OCI-LY3 (cell line): ENCODE data around the gene POLN.

Experiments used
- EZH2phosphoT487 ChIP-seq: fragments of 200-600 bp; shearing (Covaris generic); IDR thresholded peaks from 2 replicates; pipeline ENCODE4 v1.6.1; 2018; ENCODE audit warnings: antibody characterized with exemption, mixed run types, low read depth
- TF ChIP-seq, protein P1 (sequence below): fragments of 200-600, 300-600 bp; sonication (generic); IDR thresholded peaks from 2 replicates; pipeline ENCODE4 v1.5.1; 2014; ENCODE audit warnings: antibody characterized with exemption, low read length, low read depth

DNA sequence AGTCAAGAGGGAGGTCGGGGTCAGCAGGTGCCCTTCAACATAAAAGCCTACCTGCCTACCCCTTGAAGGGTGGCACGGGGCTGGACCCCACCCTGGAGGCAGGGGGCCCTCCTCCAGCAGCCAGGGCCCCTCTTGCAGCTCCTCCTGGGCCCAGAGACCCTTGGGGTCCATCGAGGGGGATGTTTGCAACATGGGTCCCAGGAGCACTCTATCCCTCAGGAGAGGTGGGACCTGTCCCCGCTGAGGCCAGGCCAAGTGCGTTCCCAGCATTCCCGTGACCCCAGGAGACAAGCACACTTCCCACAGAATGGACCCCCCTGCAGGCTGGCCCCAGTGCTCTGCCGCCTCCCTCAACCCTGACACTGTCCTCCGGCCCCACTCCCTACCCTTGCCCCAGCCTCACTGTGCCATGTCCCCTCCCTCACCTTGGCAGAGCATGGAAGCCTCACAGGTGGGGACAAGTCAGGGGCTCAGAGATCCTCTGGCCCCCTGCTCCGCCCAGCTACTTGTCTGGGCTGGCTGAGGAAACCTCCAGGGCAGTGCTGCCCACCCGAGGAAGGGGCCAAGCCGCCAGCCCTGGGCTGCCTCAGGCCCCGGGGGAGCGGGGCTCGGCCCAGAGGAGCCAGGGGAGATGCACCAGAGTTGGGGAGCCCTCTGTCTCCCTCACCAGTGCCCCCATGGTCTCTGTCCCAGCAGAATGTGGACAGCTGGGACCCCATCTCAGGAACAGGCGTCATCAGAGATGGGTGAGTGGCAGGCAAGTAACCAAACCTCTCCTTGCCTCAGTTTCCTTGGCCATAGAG lies 17.8 kb upstream of the POLN start:
- TF ChIP-seq, protein P1, sequence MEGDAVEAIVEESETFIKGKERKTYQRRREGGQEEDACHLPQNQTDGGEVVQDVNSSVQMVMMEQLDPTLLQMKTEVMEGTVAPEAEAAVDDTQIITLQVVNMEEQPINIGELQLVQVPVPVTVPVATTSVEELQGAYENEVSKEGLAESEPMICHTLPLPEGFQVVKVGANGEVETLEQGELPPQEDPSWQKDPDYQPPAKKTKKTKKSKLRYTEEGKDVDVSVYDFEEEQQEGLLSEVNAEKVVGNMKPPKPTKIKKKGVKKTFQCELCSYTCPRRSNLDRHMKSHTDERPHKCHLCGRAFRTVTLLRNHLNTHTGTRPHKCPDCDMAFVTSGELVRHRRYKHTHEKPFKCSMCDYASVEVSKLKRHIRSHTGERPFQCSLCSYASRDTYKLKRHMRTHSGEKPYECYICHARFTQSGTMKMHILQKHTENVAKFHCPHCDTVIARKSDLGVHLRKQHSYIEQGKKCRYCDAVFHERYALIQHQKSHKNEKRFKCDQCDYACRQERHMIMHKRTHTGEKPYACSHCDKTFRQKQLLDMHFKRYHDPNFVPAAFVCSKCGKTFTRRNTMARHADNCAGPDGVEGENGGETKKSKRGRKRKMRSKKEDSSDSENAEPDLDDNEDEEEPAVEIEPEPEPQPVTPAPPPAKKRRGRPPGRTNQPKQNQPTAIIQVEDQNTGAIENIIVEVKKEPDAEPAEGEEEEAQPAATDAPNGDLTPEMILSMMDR: no peak
- TF ChIP-seq EZH2phosphoT487: no peak
